ENCODE results near the gene ETV6.

ETV6 gene

GRCh38 chr12:11834104-11834812 is 184.8 kb downstream of the ETV6 start:
- no peak for DNase-seq

GRCh38 chr12:11834931-11835330 is 185.5 kb downstream of the ETV6 start:
- no peak for DNase-seq

- no peak for DNase-seq
Measured at GRCh38 chr12:11836282-11837151, 187.0 kb downstream of the ETV6 start.

- DNase-seq, result no peak
Measured at GRCh38 chr12:11837216-11837934, 187.9 kb downstream of the ETV6 start.

- no peak for DNase-seq
Measured at GRCh38 chr12:11838403-11838802, 188.9 kb downstream of the ETV6 start.

DNA sequence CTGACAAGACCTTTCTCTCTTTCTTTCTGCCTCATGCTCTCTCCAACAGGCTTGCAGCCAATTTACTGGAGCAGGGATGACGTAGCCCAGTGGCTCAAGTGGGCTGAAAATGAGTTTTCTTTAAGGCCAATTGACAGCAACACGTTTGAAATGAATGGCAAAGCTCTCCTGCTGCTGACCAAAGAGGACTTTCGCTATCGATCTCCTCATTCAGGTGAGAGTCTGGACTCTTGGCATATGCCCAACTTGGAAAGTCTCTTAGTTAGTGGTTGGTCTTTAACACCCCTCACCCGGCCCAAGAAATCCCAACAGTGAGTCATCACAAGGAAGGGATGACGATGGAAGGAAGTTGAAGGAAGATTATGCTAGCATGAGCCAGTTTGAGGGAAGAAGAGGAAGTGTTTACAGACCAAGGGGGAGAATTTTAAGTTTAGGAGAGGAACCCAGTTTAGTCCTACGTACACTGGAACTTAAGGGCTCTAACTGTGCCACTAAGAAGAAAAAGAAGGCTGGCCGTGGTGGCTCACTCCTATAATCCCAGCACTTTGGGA is 189.7 kb downstream of the ETV6 start:
- peak; percentile 27 for DNase-seq

DNA sequence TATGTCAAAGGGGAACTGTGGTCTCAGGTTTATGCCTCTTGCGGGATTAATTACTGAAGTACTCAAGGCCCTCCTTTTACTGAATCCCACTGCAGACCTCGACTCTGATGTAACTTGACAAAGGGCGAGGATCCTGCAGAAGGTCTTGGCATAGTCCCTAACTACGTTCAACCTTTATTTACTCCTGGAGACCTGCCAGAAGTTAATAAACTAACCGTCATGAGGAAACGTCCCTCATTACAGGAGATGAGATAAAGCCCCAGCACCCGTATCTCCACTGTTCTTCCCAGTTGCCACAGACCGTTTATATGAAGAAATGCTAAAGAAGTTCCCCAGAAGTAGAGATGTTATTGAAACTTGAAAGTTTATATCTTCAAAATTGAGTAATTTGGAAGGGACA is 190.9 kb downstream of the ETV6 start:
- DNase-seq, result no peak

DNA sequence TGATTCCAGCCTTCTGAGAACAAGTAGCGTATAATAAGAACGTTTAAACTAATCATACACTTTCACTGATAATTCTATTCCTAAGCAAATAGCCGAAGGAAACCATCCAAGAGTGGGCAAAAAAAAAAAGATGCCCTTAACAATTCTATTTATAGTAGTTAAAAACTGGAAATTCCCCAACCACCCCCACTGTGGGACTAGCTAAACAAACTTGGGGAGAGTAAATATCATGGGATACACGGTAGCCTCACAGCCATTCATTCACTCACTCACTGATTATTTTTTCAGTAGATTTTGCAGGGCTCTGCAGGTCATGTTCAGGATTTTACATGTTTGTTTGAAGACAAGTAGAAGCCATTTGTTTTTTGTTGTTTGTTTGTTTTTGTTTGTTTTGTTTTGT is 197.0 kb downstream of the ETV6 start:
- DNase-seq, result no peak

DNA sequence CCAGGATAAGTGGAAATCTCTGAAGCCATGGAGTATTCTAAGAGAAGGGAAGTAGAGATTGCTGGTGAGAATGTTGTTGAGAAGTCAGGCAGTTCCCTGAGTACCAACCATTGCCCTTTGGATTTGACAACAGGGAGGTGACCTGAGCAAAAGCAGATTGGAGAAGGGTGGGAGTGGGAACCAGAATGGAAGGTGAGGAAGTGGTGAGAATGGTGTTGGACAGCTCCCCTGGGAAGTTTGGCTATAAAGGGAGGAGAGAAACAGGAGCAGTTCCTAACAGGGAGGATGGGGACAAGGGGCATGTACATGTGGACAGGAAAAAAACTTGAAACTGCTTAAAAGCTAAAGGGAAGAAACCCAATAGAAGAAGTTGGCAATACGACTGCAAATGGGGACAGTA is 198.1 kb downstream of the ETV6 start:
- no peak for DNase-seq

DNA sequence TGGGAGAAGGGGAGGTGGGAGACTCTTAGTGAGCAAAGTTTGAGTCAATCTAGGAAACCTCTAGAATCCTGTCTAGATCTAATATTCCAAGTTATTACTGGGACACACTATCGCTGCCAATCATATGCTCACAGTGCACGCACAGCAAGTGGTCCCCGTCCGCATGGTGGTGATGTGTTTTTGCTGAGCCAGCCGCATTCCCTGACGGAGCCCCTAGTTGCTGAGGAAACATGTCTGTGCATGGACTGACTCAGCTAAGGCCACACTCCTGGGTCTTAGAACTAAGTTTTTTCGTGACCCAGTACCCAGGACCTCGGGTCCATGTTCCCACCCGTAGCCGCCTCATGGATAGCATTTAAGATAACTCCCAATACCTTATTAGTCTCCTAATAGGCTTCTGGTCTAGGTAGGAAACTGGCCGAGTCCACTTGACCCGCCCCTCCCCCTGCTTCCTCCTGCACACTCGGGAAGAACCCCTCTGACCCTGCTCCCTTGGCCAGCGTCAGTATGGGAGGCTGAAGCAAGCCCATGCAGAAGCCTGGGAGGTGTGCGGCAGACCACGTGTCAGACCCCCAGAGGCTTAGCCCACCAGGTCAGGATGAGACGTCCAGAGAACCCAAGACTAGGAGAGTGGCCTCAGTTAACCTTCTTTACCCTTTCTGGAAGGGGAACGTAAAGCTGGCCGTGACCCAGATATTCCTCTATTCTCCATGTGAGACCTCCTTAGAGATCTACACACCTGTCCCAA is 200.5 kb downstream of the ETV6 start:
- no peak for DNase-seq

- no peak for DNase-seq
Measured at GRCh38 chr12:11853126-11853525, 203.7 kb downstream of the ETV6 start.

DNA sequence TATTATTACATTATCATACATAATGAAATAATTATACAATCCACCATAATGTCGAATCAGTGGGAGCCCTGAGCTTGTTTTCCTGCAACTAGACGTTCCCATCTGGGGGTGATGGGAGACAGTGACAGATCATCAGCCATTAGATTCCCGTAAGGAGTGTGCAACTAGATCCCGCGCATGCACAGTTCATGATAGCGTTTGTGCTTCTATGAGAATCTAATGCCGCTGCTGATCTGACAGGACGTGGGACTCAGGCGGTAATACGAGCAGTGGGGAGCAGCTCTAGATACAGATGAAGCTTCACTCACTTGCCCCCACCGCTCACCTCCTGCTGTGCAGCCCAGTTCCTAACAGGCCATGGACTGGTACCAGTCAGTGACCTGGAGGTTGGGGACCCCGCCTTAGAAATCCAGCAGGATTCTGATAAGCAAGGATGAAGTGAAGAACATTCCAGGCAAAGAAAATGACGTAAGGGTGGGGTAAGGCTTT is 204.6 kb downstream of the ETV6 start:
- DNase-seq, result no peak

- DNase-seq, result no peak
Measured at GRCh38 chr12:11855983-11856374, 206.5 kb downstream of the ETV6 start.

- no peak for DNase-seq
Measured at GRCh38 chr12:11856971-11857370, 207.5 kb downstream of the ETV6 start.

GRCh38 chr12:11859705-11860425 is 210.4 kb downstream of the ETV6 start:
- DNase-seq, result no peak

DNA sequence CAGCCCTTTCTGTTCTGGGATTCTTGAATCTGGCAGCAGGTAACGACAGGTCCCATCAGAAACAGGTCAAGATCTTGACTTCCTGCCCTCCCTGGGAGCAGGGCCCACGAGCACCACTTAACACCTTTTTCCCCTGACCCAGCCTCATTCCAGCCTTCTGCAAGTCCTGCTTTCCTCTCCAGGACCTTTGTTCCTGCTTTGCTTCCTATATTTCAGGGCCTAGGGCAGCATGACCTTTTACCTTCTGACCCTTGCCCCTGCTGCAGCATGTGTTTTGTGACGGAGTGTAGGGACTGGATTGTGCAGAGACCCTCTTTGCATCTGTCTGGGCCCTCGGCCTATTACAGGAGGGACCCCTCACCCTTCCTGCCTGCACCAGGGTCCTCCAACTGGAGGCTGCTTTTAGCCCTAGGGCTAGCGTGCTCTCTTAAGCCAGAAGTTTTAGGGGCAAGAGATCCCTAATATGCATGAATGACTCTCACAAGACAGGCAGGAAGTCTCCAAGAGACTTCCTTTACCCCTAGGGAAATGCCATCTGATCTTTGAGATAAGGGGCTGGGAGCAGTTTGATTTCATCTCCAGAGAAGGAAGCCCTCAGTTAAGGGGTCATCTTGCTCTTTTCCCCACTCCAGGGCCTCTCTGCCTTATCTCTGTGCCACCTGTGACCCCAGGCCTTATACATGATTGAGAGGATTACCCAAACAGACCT is 211.8 kb downstream of the ETV6 start:
- no peak for DNase-seq

GRCh38 chr12:11861864-11862600 is 212.6 kb downstream of the ETV6 start:
- DNase-seq, result no peak

DNA sequence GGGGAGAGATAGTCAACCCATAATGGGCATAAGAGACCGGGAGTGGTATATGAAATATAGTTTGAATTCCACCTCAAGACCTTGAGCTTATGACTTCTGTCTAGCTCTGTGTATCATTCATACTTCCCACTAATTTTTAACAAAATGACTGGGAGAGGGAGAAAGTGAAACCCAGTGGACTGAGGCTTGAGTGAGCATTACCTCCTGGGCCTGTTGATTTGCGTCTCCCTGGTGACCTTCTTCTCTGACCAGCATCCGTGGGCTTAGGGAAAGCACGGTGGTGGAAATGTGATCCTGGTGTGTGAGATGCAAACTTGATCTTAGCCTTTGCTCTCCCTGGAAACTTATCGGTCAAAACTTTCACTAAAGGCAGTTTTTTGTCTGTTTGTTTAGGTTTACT is 213.3 kb downstream of the ETV6 start:
- peak; percentile 22 for DNase-seq

- no peak for DNase-seq
Measured at GRCh38 chr12:11863478-11863906, 214.0 kb downstream of the ETV6 start.

- no peak for DNase-seq
Measured at GRCh38 chr12:11863988-11864387, 214.5 kb downstream of the ETV6 start.
